IgD-negative memory B cell (primary cell): Measurements from ENCODE around the gene LDLRAD4. TPM values are rescaled to one million over a fixed set of nuclear protein-coding genes. Genes with fewer than 3 reads are reported as not detected.
A peak's percentile ranks its signal among the peaks of the same experiment; 100 is the strongest.
"Not testable (repeated sequence)": the region's sequence is repeated elsewhere in the genome, so short reads cannot be mapped to it uniquely, and the experiment has no call there.

ENCODE experiments used
- H3K27ac Mint-ChIP-seq, 3 donors: one replicate each; pipeline ENCODE4 v1.8.0; 2020 to 2022; ENCODE audit warnings: mild to moderate bottlenecking in 3 of 3, mixed read lengths in 3 of 3, moderate library complexity in 1 of 3
- H3K27me3 Mint-ChIP-seq: one replicate; pipeline ENCODE4 v1.8.0; 2021; ENCODE audit warnings: mixed read lengths
- H3K36me3 Mint-ChIP-seq: one replicate; pipeline ENCODE4 v1.8.0; 2020; ENCODE audit warnings: mild to moderate bottlenecking, mixed read lengths
- H3K4me1 Mint-ChIP-seq, 3 donors: one replicate each; pipeline ENCODE4 v1.8.0; 2020 to 2022; ENCODE audit warnings: mixed read lengths in 3 of 3, mild to moderate bottlenecking in 1 of 3
- H3K4me3 Mint-ChIP-seq, 4 donors: one replicate each; pipeline ENCODE4 v1.8.0; 2020 to 2022; ENCODE audit warnings: mild to moderate bottlenecking in 4 of 4, mixed read lengths in 4 of 4, moderate library complexity in 3 of 4
- H3K9me3 Mint-ChIP-seq, 3 donors: one replicate each; pipeline ENCODE4 v1.8.0; 2020 to 2021; ENCODE audit warnings: mixed read lengths in 3 of 3, mild to moderate bottlenecking in 1 of 3
- polyA plus RNA-seq: library from polyadenylated mRNA; unstranded; fragments of 300-500 nt; fragmentation: Illumina TruSeq; gene quantifications from one replicate; pipeline ENCODE4 v1.2.3, GENCODE V29; 2021

LDLRAD4 gene
- polyA plus RNA-seq, 1 donor from 2014 or later, result 5.1 TPM

DNA sequence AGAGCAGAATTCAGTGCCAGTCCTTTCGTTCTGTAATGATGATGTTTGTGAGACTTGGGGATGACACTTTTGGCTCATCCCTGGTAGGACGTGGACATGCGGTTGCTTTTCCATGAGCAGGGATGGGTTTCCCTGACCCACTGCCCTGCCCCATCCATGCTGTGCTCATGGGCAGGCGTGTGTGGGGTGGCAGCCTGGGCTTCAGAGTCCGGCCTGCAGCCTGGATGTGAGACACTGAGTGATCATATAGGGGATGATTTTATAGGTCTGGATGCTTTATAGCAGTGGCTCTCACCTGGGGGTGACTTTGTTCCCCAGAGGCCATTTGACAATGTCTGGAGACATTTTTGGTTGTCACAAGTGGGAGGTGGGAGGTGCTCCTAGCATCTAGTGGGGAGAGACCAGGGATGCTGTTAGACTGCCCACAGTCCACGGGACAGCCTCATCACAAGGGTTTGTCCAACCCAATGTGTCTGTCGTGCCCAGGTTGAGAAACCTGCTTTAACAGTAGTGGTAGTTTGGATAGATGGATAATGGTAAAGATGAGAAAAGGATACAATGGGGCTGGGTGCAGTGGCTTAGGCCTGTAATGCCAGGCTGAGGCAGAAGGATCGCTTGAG, 38.9 kb downstream of the LDLRAD4 start:
- Mint-ChIP-seq H3K36me3 (peaks cover 3% of the 10 kb centered on the region), H3K4me3 (no peak overlapping the region), H3K27me3 (peaks cover 12% of the 10 kb centered on the region), H3K4me1 (peaks cover 0 to 6% (median 6%) of the 10 kb centered on the region in 3 donors), H3K27ac (no peak overlapping the region), H3K9me3 (peaks cover 0 to 3% (median 0%) of the 10 kb centered on the region in 3 donors)

GRCh38 chr18:13258921-13259320, 40.4 kb downstream of the LDLRAD4 start:
- Mint-ChIP-seq H3K4me1 (peaks cover 0 to 6% (median 6%) of the 10 kb centered on the region in 3 donors), H3K36me3 (peaks cover 3% of the 10 kb centered on the region), H3K27me3 (peaks cover 10% of the 10 kb centered on the region), H3K27ac (peak overlapping the region in 1 of 3 donors; percentile 5), H3K4me3 (no peak overlapping the region), H3K9me3 (peaks cover 0 to 3% (median 0%) of the 10 kb centered on the region in 3 donors)

- Mint-ChIP-seq H3K27ac (no peak overlapping the region), H3K4me3 (no peak overlapping the region)
Measured at GRCh38 chr18:13259701-13260100, 41.1 kb downstream of the LDLRAD4 start.

GRCh38 chr18:13260197-13260934, 41.8 kb downstream of the LDLRAD4 start:
- Mint-ChIP-seq H3K9me3 (peaks cover 0 to 3% (median 0%) of the 10 kb centered on the region in 3 donors), H3K4me1 (peaks cover 0 to 6% (median 6%) of the 10 kb centered on the region in 3 donors), H3K27ac (no peak overlapping the region), H3K27me3 (peaks cover 10% of the 10 kb centered on the region), H3K36me3 (peaks cover 1% of the 10 kb centered on the region), H3K4me3 (no peak overlapping the region)

More at GRCh38 chr18:13259701-13260100, 41.1 kb downstream of the LDLRAD4 start:
- H3K4me1 Mint-ChIP-seq, result peaks cover 0 to 6% (median 6%) of the 10 kb centered on the region in 3 donors
- peaks cover 0 to 3% (median 0%) of the 10 kb centered on the region in 3 donors for H3K9me3 Mint-ChIP-seq
- peaks cover 3% of the 10 kb centered on the region for H3K36me3 Mint-ChIP-seq
- H3K27me3 Mint-ChIP-seq, result peaks cover 10% of the 10 kb centered on the region

- H3K27ac Mint-ChIP-seq, result no peak overlapping the region
- peaks cover 1% of the 10 kb centered on the region for H3K36me3 Mint-ChIP-seq
- peak overlapping the region in 1 of 4 donors; percentile 23 for H3K4me3 Mint-ChIP-seq
- peaks cover 10% of the 10 kb centered on the region for H3K27me3 Mint-ChIP-seq
- H3K4me1 Mint-ChIP-seq, result peaks cover 0 to 6% (median 6%) of the 10 kb centered on the region in 3 donors
- peaks cover 0 to 3% (median 0%) of the 10 kb centered on the region in 3 donors for H3K9me3 Mint-ChIP-seq
Measured at GRCh38 chr18:13260935-13261640, 42.5 kb downstream of the LDLRAD4 start.

GRCh38 chr18:13261661-13262357, 43.2 kb downstream of the LDLRAD4 start:
- H3K4me3 Mint-ChIP-seq, result peak overlapping the region in 3 of 4 donors; percentile 18 to 30 (median 23)
- H3K4me1 Mint-ChIP-seq, result peaks cover 0 to 6% (median 4%) of the 10 kb centered on the region in 3 donors
- H3K9me3 Mint-ChIP-seq, result peaks cover 0 to 3% (median 0%) of the 10 kb centered on the region in 3 donors
- no peak overlapping the region for H3K27ac Mint-ChIP-seq
- peaks cover 1% of the 10 kb centered on the region for H3K36me3 Mint-ChIP-seq
- H3K27me3 Mint-ChIP-seq, result peaks cover 14% of the 10 kb centered on the region

GRCh38 chr18:13262358-13262680, 43.8 kb downstream of the LDLRAD4 start:
- H3K27ac Mint-ChIP-seq, H3K4me3 Mint-ChIP-seq, H3K4me1 Mint-ChIP-seq, H3K9me3 Mint-ChIP-seq, H3K36me3 Mint-ChIP-seq: not testable (repeated sequence)
- H3K27me3 Mint-ChIP-seq, result peaks cover 13% of the 10 kb centered on the region

DNA sequence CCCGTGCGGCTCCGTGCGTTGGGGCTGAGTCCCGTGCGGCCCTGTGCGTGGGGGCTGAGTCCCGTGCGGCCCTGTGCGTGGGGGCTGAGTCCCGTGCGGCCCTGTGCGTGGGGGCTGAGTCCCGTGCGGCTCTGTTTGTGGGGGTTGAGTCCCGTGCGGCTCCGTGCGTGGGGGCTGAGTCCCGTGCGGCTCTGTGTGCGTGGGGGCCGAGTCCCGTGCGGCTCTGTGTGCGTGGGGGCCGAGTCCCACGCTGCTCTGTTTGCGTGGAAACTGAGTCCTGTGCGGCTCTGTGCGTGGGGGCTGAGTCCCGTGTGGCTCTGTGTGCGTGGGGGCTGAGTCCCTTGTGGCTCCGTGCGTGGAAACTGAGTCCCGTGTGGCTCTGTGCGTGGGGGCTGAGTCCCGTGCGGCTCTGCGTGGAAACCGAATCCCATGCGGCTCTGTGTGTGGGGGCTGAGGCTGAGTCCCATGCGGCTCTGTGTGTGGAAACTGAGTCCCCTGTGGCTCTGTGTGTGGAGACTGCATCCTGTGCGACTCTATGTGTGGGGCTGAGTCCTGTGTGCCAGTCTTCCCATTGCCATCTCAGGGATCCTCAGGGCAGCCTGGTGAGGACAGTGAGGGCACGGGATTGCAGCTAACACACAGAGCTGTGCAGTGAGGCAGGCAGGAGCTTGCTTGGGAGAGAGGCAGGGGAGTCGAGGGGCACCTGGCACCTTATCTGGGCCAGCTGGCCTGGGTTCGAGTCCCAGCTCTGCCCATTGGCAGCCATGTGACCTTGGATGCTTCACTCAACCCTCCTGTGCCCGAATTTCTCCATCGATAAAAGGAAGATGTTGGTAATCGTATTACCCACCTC, 44.5 kb downstream of the LDLRAD4 start:
- Mint-ChIP-seq H3K4me1 (peaks cover 0 to 7% (median 4%) of the 10 kb centered on the region in 3 donors), H3K27ac (no peak overlapping the region), H3K36me3 (peaks cover 1% of the 10 kb centered on the region), H3K9me3 (peaks cover 0 to 3% (median 0%) of the 10 kb centered on the region in 3 donors), H3K4me3 (peak overlapping the region in 1 of 4 donors; percentile 37), H3K27me3 (peaks cover 15% of the 10 kb centered on the region)

GRCh38 chr18:13264091-13265007, 45.8 kb downstream of the LDLRAD4 start:
- H3K36me3 Mint-ChIP-seq, result peaks cover under 1% of the 10 kb centered on the region
- peaks cover 0 to 8% (median 4%) of the 10 kb centered on the region in 3 donors for H3K4me1 Mint-ChIP-seq
- no peak overlapping the region for H3K27ac Mint-ChIP-seq
- peaks cover 16% of the 10 kb centered on the region for H3K27me3 Mint-ChIP-seq
- H3K4me3 Mint-ChIP-seq, result no peak overlapping the region
- peaks cover 0 to 3% (median 0%) of the 10 kb centered on the region in 3 donors for H3K9me3 Mint-ChIP-seq

DNA sequence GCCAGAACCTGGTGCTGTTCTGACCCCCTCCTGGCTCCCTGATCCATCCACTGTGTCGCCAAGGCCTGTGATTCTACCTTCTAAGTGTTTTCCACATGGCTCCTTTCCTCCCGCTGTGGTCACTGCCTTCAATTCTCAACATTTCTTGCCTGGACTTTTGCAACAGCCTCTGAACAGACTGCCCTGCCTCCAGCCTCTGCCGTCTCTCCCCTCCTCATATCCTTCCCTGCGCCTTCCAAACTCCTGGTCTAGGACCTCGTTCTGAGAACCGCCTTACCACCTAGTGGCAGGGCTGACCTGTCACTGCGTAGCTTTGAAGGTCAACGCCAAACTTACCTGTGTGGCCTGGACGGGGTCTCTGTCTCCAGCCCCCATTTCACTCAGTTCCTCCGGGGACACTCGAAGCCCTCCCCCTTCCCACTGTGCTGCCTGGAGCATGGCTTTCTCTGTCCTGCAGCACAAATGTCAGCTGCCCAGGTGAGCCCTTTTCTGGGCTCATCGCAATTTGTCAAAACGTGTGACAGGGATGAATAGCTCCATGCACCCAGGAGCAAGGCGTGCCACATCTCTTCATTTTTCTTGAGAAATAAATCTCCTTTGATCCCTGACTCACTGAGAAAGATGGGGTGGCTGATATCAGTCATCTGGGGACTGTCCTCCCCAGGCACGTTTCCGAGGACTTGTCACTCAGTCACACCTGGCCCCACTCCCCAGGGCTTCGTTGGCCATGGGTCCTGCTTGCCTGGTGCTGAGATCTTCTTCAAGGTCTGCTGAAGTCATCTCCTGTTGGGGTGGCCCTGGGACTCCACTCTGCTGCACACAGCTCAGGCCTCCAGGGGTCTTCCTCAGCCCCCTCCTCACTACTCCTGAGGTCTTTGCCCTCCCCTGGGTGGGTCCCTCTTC, 46.7 kb downstream of the LDLRAD4 start:
- Mint-ChIP-seq H3K4me3 (no peak overlapping the region), H3K9me3 (peaks cover 0 to 3% (median 0%) of the 10 kb centered on the region in 3 donors), H3K27ac (no peak overlapping the region)

DNA sequence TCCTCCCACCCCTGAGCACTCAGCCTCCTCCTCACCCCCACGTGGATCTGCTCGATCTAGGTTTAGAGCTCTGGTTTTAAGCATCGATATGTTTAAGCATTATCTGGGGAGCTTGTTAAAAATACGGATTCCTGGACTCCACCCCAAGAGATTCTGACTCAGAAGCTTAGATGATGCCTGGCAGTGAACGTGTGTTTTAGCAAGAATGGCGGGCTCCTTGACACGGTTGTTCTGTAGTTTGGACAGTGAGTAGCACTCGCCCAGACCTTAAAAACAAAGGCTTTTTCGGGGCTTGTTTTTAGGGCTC, 47.3 kb downstream of the LDLRAD4 start:
- no peaks in the 10 kb centered on the region for H3K36me3 Mint-ChIP-seq
- H3K27ac Mint-ChIP-seq, result no peak overlapping the region
- no peak overlapping the region for H3K4me3 Mint-ChIP-seq
- peaks cover 18% of the 10 kb centered on the region for H3K27me3 Mint-ChIP-seq
- peaks cover 0 to 8% (median 4%) of the 10 kb centered on the region in 3 donors for H3K4me1 Mint-ChIP-seq
- peaks cover 0 to 3% (median 0%) of the 10 kb centered on the region in 3 donors for H3K9me3 Mint-ChIP-seq

More for the DNA sequence above, 46.7 kb downstream of the LDLRAD4 start:
- H3K4me1 Mint-ChIP-seq, result peaks cover 0 to 8% (median 4%) of the 10 kb centered on the region in 3 donors
- H3K36me3 Mint-ChIP-seq, result no peaks in the 10 kb centered on the region
- H3K27me3 Mint-ChIP-seq, result peaks cover 18% of the 10 kb centered on the region
